Breast epithelium (tissue), 3 donors: Measurements from ENCODE around the gene ITGB3BP.
"Not testable (repeated sequence)": the region's sequence is repeated elsewhere in the genome, so short reads cannot be mapped to it uniquely, and the experiment has no call there.

Experiments
- POLR2A ChIP-seq: fragments of 450-650 bp; IDR thresholded peaks from one replicate; pipeline ENCODE4 v1.6.1; 2016; ENCODE audit warnings: antibody characterized with exemption, mild to moderate bottlenecking, moderate library complexity
- POLR2AphosphoS5 ChIP-seq, 3 donors: sonication (generic); formaldehyde crosslinking; IDR thresholded peaks; one replicate each; pipeline ENCODE4 v1.6.1; 2017; ENCODE audit warnings: antibody characterized with exemption in 3 of 3
- TF ChIP-seq, protein P1 (sequence below), 3 donors: fragments of 450-650 bp; IDR thresholded peaks; one replicate each; pipeline ENCODE4 v1.5.1; 2016 to 2017; ENCODE audit warnings: antibody characterized with exemption in 3 of 3, mild to moderate bottlenecking in 3 of 3, moderate library complexity in 3 of 3

DNA sequence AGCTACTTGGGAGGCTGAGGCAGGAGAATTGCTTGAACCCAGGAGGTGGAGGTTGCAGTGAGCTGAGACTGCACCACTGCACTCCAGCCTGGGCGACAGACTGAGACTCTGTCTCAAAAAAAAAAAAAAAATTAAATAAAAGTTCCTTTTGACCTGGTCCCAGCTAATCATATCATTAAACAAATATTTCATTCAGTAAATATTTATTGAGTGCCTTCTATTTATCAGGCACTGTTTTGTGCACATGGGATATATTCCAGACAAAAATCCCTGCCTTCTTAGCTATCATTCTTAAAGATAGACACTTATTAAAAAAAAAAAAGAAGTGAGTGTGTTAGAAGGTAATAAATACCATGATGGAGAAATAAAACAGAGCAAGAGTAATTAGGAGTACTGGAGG, 102.3 kb downstream of the ITGB3BP start:
- TF ChIP-seq, protein P1, sequence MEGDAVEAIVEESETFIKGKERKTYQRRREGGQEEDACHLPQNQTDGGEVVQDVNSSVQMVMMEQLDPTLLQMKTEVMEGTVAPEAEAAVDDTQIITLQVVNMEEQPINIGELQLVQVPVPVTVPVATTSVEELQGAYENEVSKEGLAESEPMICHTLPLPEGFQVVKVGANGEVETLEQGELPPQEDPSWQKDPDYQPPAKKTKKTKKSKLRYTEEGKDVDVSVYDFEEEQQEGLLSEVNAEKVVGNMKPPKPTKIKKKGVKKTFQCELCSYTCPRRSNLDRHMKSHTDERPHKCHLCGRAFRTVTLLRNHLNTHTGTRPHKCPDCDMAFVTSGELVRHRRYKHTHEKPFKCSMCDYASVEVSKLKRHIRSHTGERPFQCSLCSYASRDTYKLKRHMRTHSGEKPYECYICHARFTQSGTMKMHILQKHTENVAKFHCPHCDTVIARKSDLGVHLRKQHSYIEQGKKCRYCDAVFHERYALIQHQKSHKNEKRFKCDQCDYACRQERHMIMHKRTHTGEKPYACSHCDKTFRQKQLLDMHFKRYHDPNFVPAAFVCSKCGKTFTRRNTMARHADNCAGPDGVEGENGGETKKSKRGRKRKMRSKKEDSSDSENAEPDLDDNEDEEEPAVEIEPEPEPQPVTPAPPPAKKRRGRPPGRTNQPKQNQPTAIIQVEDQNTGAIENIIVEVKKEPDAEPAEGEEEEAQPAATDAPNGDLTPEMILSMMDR (IDR thresholded peaks at IDR 0.05) = not testable (repeated sequence)
- not testable (repeated sequence) for TF ChIP-seq POLR2A; POLR2AphosphoS5 (IDR thresholded peaks at IDR 0.05)
